ENCODE measurements around the gene CREB1.

CREB1 gene

GRCh38 chr2:207504513-207505170 lies 25.1 kb upstream of the CREB1 start:
- DNase-seq = no peak

GRCh38 chr2:207505171-207505570 lies 24.6 kb upstream of the CREB1 start:
- DNase-seq = no peak

GRCh38 chr2:207505728-207506127 lies 24.0 kb upstream of the CREB1 start:
- no peak for DNase-seq

- no peak for DNase-seq
Measured at GRCh38 chr2:207506426-207506825, 23.3 kb upstream of the CREB1 start.

GRCh38 chr2:207510148-207510547 lies 19.6 kb upstream of the CREB1 start:
- DNase-seq = no peak

- DNase-seq = no peak
Measured at GRCh38 chr2:207511851-207512250, 17.9 kb upstream of the CREB1 start.

- no peak for DNase-seq
Measured at GRCh38 chr2:207512356-207512755, 17.4 kb upstream of the CREB1 start.

GRCh38 chr2:207513551-207514257 lies 16.1 kb upstream of the CREB1 start:
- no peak for DNase-seq

- no peak for DNase-seq
Measured at GRCh38 chr2:207514451-207514850, 15.3 kb upstream of the CREB1 start.

- no peak for DNase-seq
Measured at GRCh38 chr2:207515671-207516070, 14.1 kb upstream of the CREB1 start.

GRCh38 chr2:207516206-207516605 lies 13.6 kb upstream of the CREB1 start:
- DNase-seq = no peak

GRCh38 chr2:207523005-207523404 lies 6.8 kb upstream of the CREB1 start:
- DNase-seq = no peak

- DNase-seq = no peak
Measured at GRCh38 chr2:207525296-207525695, 4.5 kb upstream of the CREB1 start.

- DNase-seq = peak; percentile 9
Measured at GRCh38 chr2:207528980-207529329, 807 bp upstream of the CREB1 start.

- no peak for DNase-seq
Measured at GRCh38 chr2:207530160-207531031, 634 bp downstream of the CREB1 start.

GRCh38 chr2:207531032-207531952 lies 1.5 kb downstream of the CREB1 start:
- no peak for DNase-seq

- no peak for DNase-seq
Measured at GRCh38 chr2:207532676-207533075, 2.9 kb downstream of the CREB1 start.

- peak; percentile 12 for DNase-seq
Measured at GRCh38 chr2:207533461-207534008, 3.8 kb downstream of the CREB1 start.

GRCh38 chr2:207534417-207534816 lies 4.7 kb downstream of the CREB1 start:
- no peak for DNase-seq

GRCh38 chr2:207539470-207539869 lies 9.7 kb downstream of the CREB1 start:
- no peak for DNase-seq

GRCh38 chr2:207540431-207540830 lies 10.7 kb downstream of the CREB1 start:
- no peak for DNase-seq

- DNase-seq = no peak
Measured at GRCh38 chr2:207541933-207542332, 12.2 kb downstream of the CREB1 start.

Data from DMS153 (cell line).